H9 (cell line): Measurements from ENCODE around the gene BCAT1. TPM values are rescaled to one million over a fixed set of nuclear protein-coding genes. Genes with fewer than 3 reads are reported as not detected.

ENCODE experiments used
- DNase-seq: peaks from one replicate; pipeline ENCODE4 v3.0.0-alpha.2; 2017
- H2AFZ ChIP-seq: one replicate; pipeline ENCODE4 v1.6.1; 2013; ENCODE audit warnings: mild to moderate bottlenecking, low read length, control low read depth, moderate library complexity
- H2AK5ac ChIP-seq: 2 replicates; pipeline ENCODE4 v1.6.1; 2013; ENCODE audit warnings: low read length, control low read depth, mixed read lengths; ENCODE audit not compliant: insufficient read length
- H2BK120ac ChIP-seq: one replicate; pipeline ENCODE4 v1.6.1; 2013; ENCODE audit warnings: low read depth, mild to moderate bottlenecking, low read length, control low read depth, inconsistent platforms; ENCODE audit not compliant: poor library complexity, severe bottlenecking
- H2BK12ac ChIP-seq: 2 replicates; pipeline ENCODE4 v1.6.1; 2013; ENCODE audit warnings: low read length, control low read depth, mixed read lengths, low read depth; ENCODE audit not compliant: insufficient read length
- H2BK15ac ChIP-seq: 2 replicates; pipeline ENCODE4 v1.6.1; 2013; ENCODE audit warnings: low read depth, low read length, control low read depth
- H2BK20ac ChIP-seq: one replicate; pipeline ENCODE4 v1.6.1; 2013; ENCODE audit warnings: low read depth, mild to moderate bottlenecking, low read length, control low read depth, inconsistent platforms; ENCODE audit not compliant: poor library complexity, severe bottlenecking
- H2BK5ac ChIP-seq: 2 replicates; pipeline ENCODE4 v1.6.1; 2013; ENCODE audit warnings: low read length, control low read depth, mixed read lengths; ENCODE audit not compliant: insufficient read length
- H3K14ac ChIP-seq: 2 replicates; pipeline ENCODE4 v1.6.1; 2013; ENCODE audit warnings: low read length, control low read depth; ENCODE audit not compliant: insufficient read depth
- H3K18ac ChIP-seq: 2 replicates; pipeline ENCODE4 v1.6.1; 2013; ENCODE audit warnings: low read depth, mild to moderate bottlenecking, mixed read lengths, low read length, control low read depth; ENCODE audit not compliant: insufficient read length
- H3K23ac ChIP-seq: 2 replicates; pipeline ENCODE4 v1.6.1; 2013; ENCODE audit warnings: low read length, control low read depth, mixed read lengths, low read depth; ENCODE audit not compliant: insufficient read length
- H3K23me2 ChIP-seq: 2 replicates; pipeline ENCODE4 v1.6.1; 2013; ENCODE audit warnings: low read depth, mild to moderate bottlenecking, mixed read lengths, low read length, control low read depth; ENCODE audit not compliant: insufficient read length, poor library complexity, severe bottlenecking
- H3K27ac ChIP-seq: 2 replicates; pipeline ENCODE4 v1.5.1; 2013; ENCODE audit warnings: low read length, control low read depth, mixed read lengths, low read depth; ENCODE audit not compliant: insufficient read length
- H3K27me3 ChIP-seq: 2 replicates; pipeline ENCODE4 v1.6.1; 2013; ENCODE audit warnings: low read length, control low read depth, inconsistent platforms; ENCODE audit not compliant: insufficient read depth
- H3K4ac ChIP-seq: 2 replicates; pipeline ENCODE4 v1.6.1; 2013; ENCODE audit warnings: low read depth, mild to moderate bottlenecking, control low read depth, inconsistent platforms, low read length, moderate library complexity
- H3K4me1 ChIP-seq: 2 replicates; pipeline ENCODE4 v1.6.1; 2013; ENCODE audit warnings: low read length, control low read depth, inconsistent platforms; ENCODE audit not compliant: insufficient read depth
- H3K4me2 ChIP-seq: 2 replicates; pipeline ENCODE4 v1.6.1; 2013; ENCODE audit warnings: low read length, control low read depth, mixed read lengths; ENCODE audit not compliant: insufficient read length, insufficient read depth
- H3K56ac ChIP-seq: 2 replicates; pipeline ENCODE4 v1.6.1; 2013; ENCODE audit warnings: low read depth, mild to moderate bottlenecking, mixed read lengths, low read length, control low read depth; ENCODE audit not compliant: insufficient read length
- H3K79me1 ChIP-seq: 2 replicates; pipeline ENCODE4 v1.6.1; 2013; ENCODE audit warnings: low read depth, mild to moderate bottlenecking, moderate library complexity, low read length, control low read depth, inconsistent platforms; ENCODE audit not compliant: insufficient read depth, poor library complexity, severe bottlenecking
- H3K79me2 ChIP-seq: 2 replicates; pipeline ENCODE4 v1.6.1; 2013; ENCODE audit warnings: low read length, control low read depth, inconsistent platforms; ENCODE audit not compliant: insufficient read depth
- H3K9ac ChIP-seq: 2 replicates; pipeline ENCODE4 v1.6.1; 2013; ENCODE audit warnings: low read length, control low read depth, mixed read lengths; ENCODE audit not compliant: insufficient read length; ENCODE audit errors: extremely low read depth
- H3K9me3 ChIP-seq: one replicate; pipeline ENCODE4 v1.6.1; 2013; ENCODE audit warnings: low read depth, low read length, inconsistent platforms; ENCODE audit not compliant: control insufficient read depth
- H3T11ph ChIP-seq: one replicate; pipeline ENCODE4 v1.6.1; 2013; ENCODE audit warnings: mild to moderate bottlenecking, low read length, control low read depth, inconsistent platforms
- H4K20me1 ChIP-seq: one replicate; pipeline ENCODE4 v1.6.1; 2013; ENCODE audit not compliant: control insufficient read depth, insufficient read length, insufficient read depth
- H4K5ac ChIP-seq: 2 replicates; pipeline ENCODE4 v1.6.1; 2013; ENCODE audit warnings: low read depth, mild to moderate bottlenecking, mixed read lengths, low read length, control low read depth; ENCODE audit not compliant: insufficient read length
- H4K8ac ChIP-seq: replicated peaks from 2 replicates; pipeline ENCODE4 v1.6.1; 2013; ENCODE audit warnings: low read length, control low read depth, mixed read lengths, low read depth; ENCODE audit not compliant: insufficient read length
- H4K91ac ChIP-seq: 2 replicates; pipeline ENCODE4 v1.6.1; 2013; ENCODE audit warnings: low read depth, mild to moderate bottlenecking, moderate library complexity, mixed read lengths, low read length, control low read depth; ENCODE audit not compliant: insufficient read length
- H3K27ac Mint-ChIP-seq, 3 experiments: 2 replicates in 2 of 3; 3 replicates in 1 of 3; pipeline ENCODE4 v1.8.0; 2020 to 2021; ENCODE audit warnings: mixed read lengths in 3 of 3, mild to moderate bottlenecking in 1 of 3, moderate library complexity in 1 of 3
- H3K27me3 Mint-ChIP-seq: 2 replicates; pipeline ENCODE4 v1.8.0; 2021; ENCODE audit warnings: low read depth, mild to moderate bottlenecking, moderate library complexity, mixed read lengths
- H3K36me3 Mint-ChIP-seq, 3 experiments: 2 replicates in 2 of 3; 3 replicates in 1 of 3; pipeline ENCODE4 v1.8.0; 2020 to 2021; ENCODE audit warnings: low read depth in 3 of 3, mixed read lengths in 3 of 3; ENCODE audit not compliant: insufficient read depth in 1 of 3
- H3K4me1 Mint-ChIP-seq, 2 experiments: 2 replicates each; pipeline ENCODE4 v1.8.0; 2020; ENCODE audit warnings: mixed read lengths in 2 of 2
- H3K4me3 Mint-ChIP-seq, 2 experiments: 2 replicates in 1 of 2; 3 replicates in 1 of 2; pipeline ENCODE4 v1.8.0; 2020 to 2021; ENCODE audit warnings: mild to moderate bottlenecking in 2 of 2, mixed read lengths in 2 of 2, moderate library complexity in 1 of 2
- H3K9me3 Mint-ChIP-seq, 2 experiments: 2 replicates in 1 of 2; 3 replicates in 1 of 2; pipeline ENCODE4 v1.8.0; 2020; ENCODE audit warnings: mild to moderate bottlenecking in 2 of 2, mixed read lengths in 2 of 2, moderate library complexity in 1 of 2
- WGBS: extraction: QIAGEN DNeasy Blood & Tissue Kit; methylation state at CpG from one replicate; pipeline ENCODE4 v1.1.7; 2013; ENCODE audit warnings: missing lambda C conversion rate, low lambda C conversion rate, mixed read lengths; ENCODE audit not compliant: insufficient read length; ENCODE audit errors: extremely low coverage; 5-methylcytosine and 5-hydroxymethylcytosine counted together
- total RNA-seq: library from RNA; stranded (reverse); gene quantifications from 2 replicates; pipeline ENCODE4 v1.2.1, GENCODE V29; 2021
- TF ChIP-seq, protein P1 (sequence below): fragments of 200-600 bp; sonication (generic); conservative IDR thresholded peaks from 3 replicates; pipeline ENCODE4 v1.8.0; 2021; ENCODE audit warnings: antibody characterized with exemption, mild to moderate bottlenecking

BCAT1 gene
- total RNA-seq, 1 experiment from 2014 or later, result 244 TPM

DNA sequence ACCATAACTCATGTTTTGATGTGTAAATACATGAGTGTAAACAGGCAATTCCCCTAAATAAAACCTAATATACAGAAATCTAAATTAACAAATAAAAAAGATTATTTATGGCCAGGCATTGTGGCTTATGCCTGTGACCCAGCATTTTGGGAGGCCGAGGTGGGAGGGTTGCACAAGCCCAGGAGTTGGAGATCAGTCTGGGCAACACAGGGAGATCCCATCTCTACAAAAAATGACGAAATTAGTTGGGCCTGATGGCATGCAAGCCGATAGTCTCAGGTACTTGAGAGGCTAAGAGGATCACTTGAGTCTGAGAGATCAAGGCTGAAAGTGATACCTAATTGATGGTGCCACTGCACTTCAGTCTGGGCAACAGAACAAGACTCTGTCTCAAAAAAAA lies 48.7 kb downstream of the BCAT1 start:
- Mint-ChIP-seq H3K9me3 (no peaks in the 10 kb centered on the region), H3K27me3 (no peaks in the 10 kb centered on the region; the same call in 1 of the 2 replicates), H3K4me3 (peak overlapping the region; percentile 15 to 43; a peak in 2 of 5 replicates), H3K4me1 (peaks cover 23 to 27% of the 10 kb centered on the region in 2 experiments), H3K36me3 (peaks cover 17 to 32% (median 25%) of the 10 kb centered on the region in 3 experiments; a peak in 6 of 7 replicates), H3K27ac (no peak overlapping the region)
- H2BK15ac ChIP-seq, result no peak overlapping the region
- DNase-seq, result no peak
- no peak overlapping the region for H2BK12ac ChIP-seq
- no peak overlapping the region for H3K18ac ChIP-seq
- no peak overlapping the region for H2BK20ac ChIP-seq
- H4K8ac ChIP-seq, result no peak overlapping the region
- H3T11ph ChIP-seq, result no peak overlapping the region
- H2BK5ac ChIP-seq, result no peak overlapping the region
- no peak overlapping the region for H4K5ac ChIP-seq
- H3K4me1 ChIP-seq, result 0 out of 2 replicates have a peak, but pooled peaks cover 2% of the 10 kb centered on the region
- H4K91ac ChIP-seq, result no peak overlapping the region
- H3K27ac ChIP-seq, result no peak overlapping the region
- H3K56ac ChIP-seq, result no peak overlapping the region
- no peaks in the 10 kb centered on the region for H3K79me1 ChIP-seq
- no peak overlapping the region for H2AFZ ChIP-seq
- TF ChIP-seq, protein P1, sequence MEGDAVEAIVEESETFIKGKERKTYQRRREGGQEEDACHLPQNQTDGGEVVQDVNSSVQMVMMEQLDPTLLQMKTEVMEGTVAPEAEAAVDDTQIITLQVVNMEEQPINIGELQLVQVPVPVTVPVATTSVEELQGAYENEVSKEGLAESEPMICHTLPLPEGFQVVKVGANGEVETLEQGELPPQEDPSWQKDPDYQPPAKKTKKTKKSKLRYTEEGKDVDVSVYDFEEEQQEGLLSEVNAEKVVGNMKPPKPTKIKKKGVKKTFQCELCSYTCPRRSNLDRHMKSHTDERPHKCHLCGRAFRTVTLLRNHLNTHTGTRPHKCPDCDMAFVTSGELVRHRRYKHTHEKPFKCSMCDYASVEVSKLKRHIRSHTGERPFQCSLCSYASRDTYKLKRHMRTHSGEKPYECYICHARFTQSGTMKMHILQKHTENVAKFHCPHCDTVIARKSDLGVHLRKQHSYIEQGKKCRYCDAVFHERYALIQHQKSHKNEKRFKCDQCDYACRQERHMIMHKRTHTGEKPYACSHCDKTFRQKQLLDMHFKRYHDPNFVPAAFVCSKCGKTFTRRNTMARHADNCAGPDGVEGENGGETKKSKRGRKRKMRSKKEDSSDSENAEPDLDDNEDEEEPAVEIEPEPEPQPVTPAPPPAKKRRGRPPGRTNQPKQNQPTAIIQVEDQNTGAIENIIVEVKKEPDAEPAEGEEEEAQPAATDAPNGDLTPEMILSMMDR, result no peak
- no peak overlapping the region for H3K4me2 ChIP-seq
- H3K9ac ChIP-seq, result no peak overlapping the region
- no peaks in the 10 kb centered on the region for H3K9me3 ChIP-seq
- H3K23ac ChIP-seq, result no peak overlapping the region
- no peaks in the 10 kb centered on the region for H3K27me3 ChIP-seq
- no peaks in the 10 kb centered on the region for H4K20me1 ChIP-seq
- H2BK120ac ChIP-seq, result no peak overlapping the region
- no CpG with 5 or more reads among the region's 3 CpGs for WGBS
- no peak overlapping the region for H3K4ac ChIP-seq
- H3K14ac ChIP-seq, result no peak overlapping the region
- H3K23me2 ChIP-seq, result peaks cover 15% of the 10 kb centered on the region
- no peak overlapping the region for H2AK5ac ChIP-seq
- peaks cover 2% of the 10 kb centered on the region; the same call in 1 of the 2 replicates for H3K79me2 ChIP-seq
